Activated naive CD8-positive, alpha-beta T cell treated with anti-CD3 and anti-CD28 coated beads for 36 hours (primary cell): ENCODE results near the gene OR8D1. TPM values are rescaled to one million over a fixed set of nuclear protein-coding genes. Genes with fewer than 3 reads are reported as not detected.
"Not testable (repeated sequence)": the region's sequence is repeated elsewhere in the genome, so short reads cannot be mapped to it uniquely, and the experiment has no call there.

ENCODE experiments used
- DNase-seq: peaks from one replicate; pipeline ENCODE4 v3.0.0; 2021
- H3K27ac Mint-ChIP-seq: one replicate; pipeline ENCODE4 v1.8.0; 2022; ENCODE audit warnings: mild to moderate bottlenecking, moderate library complexity, mixed read lengths
- H3K27me3 Mint-ChIP-seq: one replicate; pipeline ENCODE4 v1.8.0; 2022; ENCODE audit warnings: mild to moderate bottlenecking, mixed read lengths
- H3K36me3 Mint-ChIP-seq: one replicate; pipeline ENCODE4 v1.8.0; 2021; ENCODE audit warnings: mild to moderate bottlenecking, mixed read lengths
- H3K4me1 Mint-ChIP-seq: one replicate; pipeline ENCODE4 v1.8.0; 2021; ENCODE audit warnings: mixed read lengths
- H3K4me3 Mint-ChIP-seq: one replicate; pipeline ENCODE4 v1.8.0; 2022; ENCODE audit warnings: mild to moderate bottlenecking, moderate library complexity, mixed read lengths
- H3K9me3 Mint-ChIP-seq: one replicate; pipeline ENCODE4 v1.8.0; 2022; ENCODE audit warnings: mixed read lengths
- total RNA-seq, 2 experiments: library from RNA; stranded (reverse); gene quantifications; one replicate each; pipeline ENCODE4 v1.2.3, GENCODE V29; 2021

OR8D1 gene
- total RNA-seq, 2 experiments from 2014 or later, result not detected

- no peaks in the 10 kb centered on the region for H3K36me3 Mint-ChIP-seq
- H3K27me3 Mint-ChIP-seq, result peaks cover 12% of the 10 kb centered on the region
- DNase-seq, result no peak
- no peak overlapping the region for H3K27ac Mint-ChIP-seq
- H3K9me3 Mint-ChIP-seq, result no peaks in the 10 kb centered on the region
- H3K4me3 Mint-ChIP-seq, result no peak overlapping the region
- H3K4me1 Mint-ChIP-seq, result no peaks in the 10 kb centered on the region
These were observed 6.7 kb downstream of the OR8D1 start for GRCh38 chr11:124307093-124307492.

GRCh38 chr11:124302347-124303125 is 11.2 kb downstream of the OR8D1 start:
- peaks cover 12% of the 10 kb centered on the region for H3K27me3 Mint-ChIP-seq
- H3K27ac Mint-ChIP-seq, result no peak overlapping the region
- no peak overlapping the region for H3K4me3 Mint-ChIP-seq
- no peaks in the 10 kb centered on the region for H3K36me3 Mint-ChIP-seq
- peaks cover 1% of the 10 kb centered on the region for H3K9me3 Mint-ChIP-seq
- no peak for DNase-seq
- no peaks in the 10 kb centered on the region for H3K4me1 Mint-ChIP-seq

GRCh38 chr11:124301548-124301947 is 12.2 kb downstream of the OR8D1 start:
- peaks cover 1% of the 10 kb centered on the region for H3K9me3 Mint-ChIP-seq

GRCh38 chr11:124297921-124298320 is 15.8 kb downstream of the OR8D1 start:
- Mint-ChIP-seq H3K9me3 (peaks cover 1% of the 10 kb centered on the region), H3K27me3 (peaks cover 5% of the 10 kb centered on the region)

More at GRCh38 chr11:124301548-124301947, 12.2 kb downstream of the OR8D1 start:
- peaks cover 7% of the 10 kb centered on the region for H3K27me3 Mint-ChIP-seq
- no peak for DNase-seq
- H3K27ac Mint-ChIP-seq, result no peak overlapping the region
- H3K36me3 Mint-ChIP-seq, result no peaks in the 10 kb centered on the region
- H3K4me1 Mint-ChIP-seq, result no peaks in the 10 kb centered on the region
- H3K4me3 Mint-ChIP-seq, result no peak overlapping the region

GRCh38 chr11:124296016-124296415 is 17.7 kb downstream of the OR8D1 start:
- Mint-ChIP-seq H3K4me3 (no peak overlapping the region), H3K27me3 (peaks cover 5% of the 10 kb centered on the region), H3K36me3 (no peaks in the 10 kb centered on the region), H3K9me3 (peaks cover 4% of the 10 kb centered on the region), H3K4me1 (no peaks in the 10 kb centered on the region), H3K27ac (no peak overlapping the region)
- DNase-seq, result no peak

More at GRCh38 chr11:124297921-124298320, 15.8 kb downstream of the OR8D1 start:
- no peak overlapping the region for H3K4me3 Mint-ChIP-seq
- H3K27ac Mint-ChIP-seq, result no peak overlapping the region
- no peak for DNase-seq
- no peaks in the 10 kb centered on the region for H3K4me1 Mint-ChIP-seq
- no peaks in the 10 kb centered on the region for H3K36me3 Mint-ChIP-seq

GRCh38 chr11:124294687-124295086 is 19.1 kb downstream of the OR8D1 start:
- Mint-ChIP-seq H3K27me3 (peaks cover 5% of the 10 kb centered on the region), H3K9me3 (peaks cover 5% of the 10 kb centered on the region), H3K27ac (no peak overlapping the region), H3K4me1 (no peaks in the 10 kb centered on the region), H3K36me3 (no peaks in the 10 kb centered on the region), H3K4me3 (no peak overlapping the region)
- no peak for DNase-seq

- no peaks in the 10 kb centered on the region for H3K4me1 Mint-ChIP-seq
- DNase-seq, result no peak
- H3K4me3 Mint-ChIP-seq, result no peak overlapping the region
- no peaks in the 10 kb centered on the region for H3K27me3 Mint-ChIP-seq
- peaks cover 10% of the 10 kb centered on the region for H3K9me3 Mint-ChIP-seq
- H3K36me3 Mint-ChIP-seq, result no peaks in the 10 kb centered on the region
- H3K27ac Mint-ChIP-seq, result no peak overlapping the region
These were observed 28.0 kb downstream of the OR8D1 start for GRCh38 chr11:124285610-124286344.

GRCh38 chr11:124278261-124278660 is 35.5 kb downstream of the OR8D1 start:
- Mint-ChIP-seq H3K27ac (no peak overlapping the region), H3K36me3 (no peaks in the 10 kb centered on the region), H3K27me3 (no peaks in the 10 kb centered on the region), H3K4me3 (no peak overlapping the region), H3K9me3 (peaks cover 2% of the 10 kb centered on the region), H3K4me1 (peaks cover 2% of the 10 kb centered on the region)
- no peak for DNase-seq

GRCh38 chr11:124277804-124278203 is 35.9 kb downstream of the OR8D1 start:
- no peak for DNase-seq
- H3K27me3 Mint-ChIP-seq, result no peaks in the 10 kb centered on the region
- no peak overlapping the region for H3K4me3 Mint-ChIP-seq
- peaks cover 2% of the 10 kb centered on the region for H3K9me3 Mint-ChIP-seq
- no peaks in the 10 kb centered on the region for H3K36me3 Mint-ChIP-seq
- no peak overlapping the region for H3K27ac Mint-ChIP-seq
- H3K4me1 Mint-ChIP-seq, result peaks cover 2% of the 10 kb centered on the region

GRCh38 chr11:124277207-124277606 is 36.5 kb downstream of the OR8D1 start:
- Mint-ChIP-seq H3K27ac (no peak overlapping the region), H3K4me1 (peaks cover 2% of the 10 kb centered on the region), H3K4me3 (no peak overlapping the region), H3K9me3 (peaks cover 2% of the 10 kb centered on the region), H3K27me3 (no peaks in the 10 kb centered on the region), H3K36me3 (no peaks in the 10 kb centered on the region)
- no peak for DNase-seq

- H3K27ac Mint-ChIP-seq, result no peak overlapping the region
- no peak overlapping the region for H3K4me3 Mint-ChIP-seq
- DNase-seq, result no peak
- peaks cover 2% of the 10 kb centered on the region for H3K27me3 Mint-ChIP-seq
- H3K9me3 Mint-ChIP-seq, result peaks cover 2% of the 10 kb centered on the region
- no peaks in the 10 kb centered on the region for H3K36me3 Mint-ChIP-seq
- H3K4me1 Mint-ChIP-seq, result peaks cover 2% of the 10 kb centered on the region
These were observed 37.7 kb downstream of the OR8D1 start for GRCh38 chr11:124276081-124276480.

GRCh38 chr11:124274000-124274399 is 39.7 kb downstream of the OR8D1 start:
- peaks cover 4% of the 10 kb centered on the region for H3K27me3 Mint-ChIP-seq
- H3K4me1 Mint-ChIP-seq, result peaks cover 2% of the 10 kb centered on the region
- no peaks in the 10 kb centered on the region for H3K9me3 Mint-ChIP-seq
- no peak for DNase-seq
- H3K27ac Mint-ChIP-seq, result no peak overlapping the region
- no peak overlapping the region for H3K4me3 Mint-ChIP-seq
- no peaks in the 10 kb centered on the region for H3K36me3 Mint-ChIP-seq

- not testable (repeated sequence) for H3K4me3 Mint-ChIP-seq, H3K9me3 Mint-ChIP-seq, H3K27me3 Mint-ChIP-seq, H3K27ac Mint-ChIP-seq, DNase-seq, H3K36me3 Mint-ChIP-seq, H3K4me1 Mint-ChIP-seq
These were observed 42.9 kb downstream of the OR8D1 start for GRCh38 chr11:124270886-124271285.

- not testable (repeated sequence) for H3K4me1 Mint-ChIP-seq, H3K27me3 Mint-ChIP-seq, H3K27ac Mint-ChIP-seq, H3K4me3 Mint-ChIP-seq, DNase-seq, H3K9me3 Mint-ChIP-seq, H3K36me3 Mint-ChIP-seq
These were observed 48.7 kb downstream of the OR8D1 start for GRCh38 chr11:124265041-124265440.

GRCh38 chr11:124256076-124256475 is 57.7 kb downstream of the OR8D1 start, which contains the start of gene OR8G5:
OR8G5 (plus strand) TSS chr11:124256376; CDS start chr11:124264932, 8,556 bp downstream.
- Mint-ChIP-seq H3K9me3 (no peaks in the 10 kb centered on the region), H3K27ac (no peak within 1 kb of the TSS), H3K4me3 (no peak within 1 kb of the TSS), H3K4me1 (no peaks in the 10 kb centered on the region), H3K27me3 (peaks cover 5% of the 10 kb centered on the region), H3K36me3 (no peaks in the 10 kb centered on the region)
- DNase-seq, result no peak
